Smooth muscle cell (in vitro differentiated cells): Measurements from ENCODE around the gene KIF26B. TPM values are rescaled to one million over a fixed set of nuclear protein-coding genes. Genes with fewer than 3 reads are reported as not detected.

ENCODE experiments used
- DNase-seq: peaks from one replicate; lab custom pipeline; 2025; ENCODE audit not compliant: unreplicated experiment; lab: John Stamatoyannopoulos, UW
- H2AFZ ChIP-seq: fragments of 200-600 bp; sonication (generic); 2 replicates; pipeline ENCODE4 v1.6.0; 2016; ENCODE audit warnings: antibody characterized with exemption, low read depth, mild to moderate bottlenecking
- H3F3A ChIP-seq: fragments of 200-600 bp; sonication (generic); 2 replicates; pipeline ENCODE4 v1.6.0; 2017; ENCODE audit warnings: antibody characterized with exemption, low read depth
- H3K27ac ChIP-seq: fragments of 200-600 bp; sonication (generic); 2 replicates; pipeline ENCODE4 v1.5.1; 2016; ENCODE audit warnings: low read depth, mild to moderate bottlenecking
- H3K27me3 ChIP-seq: fragments of 200-600 bp; sonication (generic); 2 replicates; pipeline ENCODE4 v1.6.1; 2016; ENCODE audit warnings: low read depth, mild to moderate bottlenecking
- H3K36me3 ChIP-seq: fragments of 200-600 bp; sonication (generic); 2 replicates; pipeline ENCODE4 v1.5.1; 2016; ENCODE audit warnings: low read depth
- H3K4me1 ChIP-seq: fragments of 200-600 bp; sonication (generic); 2 replicates; pipeline ENCODE4 v1.5.1; 2016; ENCODE audit warnings: low read depth
- H3K4me2 ChIP-seq: fragments of 200-600 bp; sonication (generic); 2 replicates; pipeline ENCODE4 v1.6.0; 2016; ENCODE audit warnings: mild to moderate bottlenecking
- H3K4me3 ChIP-seq: fragments of 200-600 bp; sonication (generic); 2 replicates; pipeline ENCODE4 v1.5.1; 2016; ENCODE audit warnings: mild to moderate bottlenecking
- H3K79me2 ChIP-seq: fragments of 200-600 bp; sonication (generic); 2 replicates; pipeline ENCODE4 v1.6.0; 2016; ENCODE audit warnings: low read depth, mild to moderate bottlenecking
- H3K9ac ChIP-seq: fragments of 200-600 bp; sonication (generic); 2 replicates; pipeline ENCODE4 v1.6.0; 2016; ENCODE audit warnings: low read depth
- H3K9me3 ChIP-seq: fragments of 200-600 bp; sonication (generic); replicated peaks from 2 replicates; pipeline ENCODE4 v1.5.1; 2016; ENCODE audit warnings: low read depth
- H4K20me1 ChIP-seq: fragments of 200-600 bp; sonication (generic); 2 replicates; pipeline ENCODE4 v1.6.0; 2016; ENCODE audit warnings: low read depth
- CTCF ChIP-seq: fragments of 200-600 bp; sonication (generic); IDR thresholded peaks from 2 replicates; pipeline ENCODE4 v1.5.1; 2017; ENCODE audit warnings: borderline replicate concordance, mild to moderate bottlenecking, antibody characterized with exemption; ENCODE audit not compliant: insufficient read depth, poor library complexity, severe bottlenecking
- WGBS: methylation state at CpG from one replicate; pipeline ENCODE4 v1.1.7; 2016; ENCODE audit warnings: low lambda C conversion rate; 5-methylcytosine and 5-hydroxymethylcytosine counted together
- polyA plus RNA-seq: library from polyadenylated mRNA; unstranded; fragments of >200 nt; fragmentation: Nextera tagmentation; extraction: Ambion mirVana; gene quantifications from 2 replicates; pipeline ENCODE4 v1.2.1, GENCODE V29; 2016
- total RNA-seq: library from RNA; depleted of rRNA; stranded (reverse); fragments of >200 nt; gene quantifications from 2 replicates; pipeline ENCODE4 v1.2.3, GENCODE V29; 2014

The KIF26B gene
- total and polyA plus RNA-seq, 2 experiments from 2014 or later: 24.9 to 43.3 TPM

GRCh38 chr1:245148861-245149260 lies 5.9 kb upstream of the KIF26B start:
- 83% methylated on average over 9 of the region's 9 CpGs for WGBS
- no peak overlapping the region for H3K4me3 ChIP-seq
- H3K27me3 ChIP-seq: no peaks in the 10 kb centered on the region
- no peaks in the 10 kb centered on the region for H4K20me1 ChIP-seq
- no peaks in the 10 kb centered on the region for H3F3A ChIP-seq
- no peaks in the 10 kb centered on the region for H3K36me3 ChIP-seq
- H3K9ac ChIP-seq: no peak overlapping the region
- no peak for TF ChIP-seq CTCF
- H3K4me2 ChIP-seq: no peak overlapping the region
- H2AFZ ChIP-seq: no peak overlapping the region
- H3K4me1 ChIP-seq: peaks cover 7% of the 10 kb centered on the region
- no peaks in the 10 kb centered on the region for H3K79me2 ChIP-seq
- H3K27ac ChIP-seq: no peak overlapping the region
- no peak for DNase-seq
- no peaks in the 10 kb centered on the region for H3K9me3 ChIP-seq

GRCh38 chr1:245153081-245153551 lies 1.7 kb upstream of the KIF26B start:
- no peaks in the 10 kb centered on the region for H3K9me3 ChIP-seq
- H3K4me3 ChIP-seq: peak overlapping the region; percentile 89
- peaks cover 9% of the 10 kb centered on the region for H3F3A ChIP-seq
- WGBS: 1% methylated on average over 29 of the region's 29 CpGs
- H3K4me2 ChIP-seq: peak overlapping the region; percentile 97
- H2AFZ ChIP-seq: peak overlapping the region; percentile 88
- H3K27ac ChIP-seq: no peak overlapping the region
- H3K9ac ChIP-seq: no peak overlapping the region
- H4K20me1 ChIP-seq: peaks cover 25% of the 10 kb centered on the region
- peaks cover 19% of the 10 kb centered on the region for H3K4me1 ChIP-seq
- H3K36me3 ChIP-seq: no peaks in the 10 kb centered on the region
- H3K27me3 ChIP-seq: no peaks in the 10 kb centered on the region
- H3K79me2 ChIP-seq: peaks cover 32% of the 10 kb centered on the region
- TF ChIP-seq CTCF: peak; percentile 86
- peak; percentile 29 for DNase-seq

GRCh38 chr1:245153552-245154428 lies 995 bp upstream of the KIF26B start:
- Histone ChIP-seq H3K4me2 (peak overlapping the region; percentile 97), H3K27me3 (no peaks in the 10 kb centered on the region), H3K4me1 (peaks cover 19% of the 10 kb centered on the region), H3F3A (peaks cover 9% of the 10 kb centered on the region), H3K36me3 (no peaks in the 10 kb centered on the region), H4K20me1 (peaks cover 32% of the 10 kb centered on the region), H3K9ac (peak overlapping the region; percentile 12), H3K9me3 (no peaks in the 10 kb centered on the region), H2AFZ (peak overlapping the region; percentile 88), H3K4me3 (peak overlapping the region; percentile 89), H3K27ac (peak overlapping the region; percentile 75), H3K79me2 (peaks cover 39% of the 10 kb centered on the region)
- 1% methylated on average over 58 of the region's 76 CpGs for WGBS
- DNase-seq: no peak
- no peak for TF ChIP-seq CTCF
